HCT116 (cell line): ENCODE results near the gene KMT2E. TPM values are rescaled to one million over a fixed set of nuclear protein-coding genes. Genes with fewer than 3 reads are reported as not detected.

ENCODE experiments used
- ATAC-seq: fragments of 200-7000 bp; cut with Tn5 transposase; 2 replicates; pipeline ENCODE4 v1.9.1; 2020; ENCODE audit warnings: mild to moderate bottlenecking, moderate library complexity
- BruUV-seq: library from RNA; stranded (reverse); fragments of 400-500 nt; replicated peaks from 2 replicates; lab custom pipeline; 2021; lab: Mats Ljungman, UMichigan
- CTCF ChIA-PET: fragments of 300-600 bp; sonication (Branson Sonifier 250); formaldehyde crosslinking; loops from one replicate; lab custom pipeline; 2021; ENCODE audit warnings: antibody characterized with exemption; lab: Charles Lee
- POLR2A ChIA-PET: fragments of 300-600, 350-600 bp; sonication (Branson Sonifier 250); formaldehyde crosslinking; loops from one replicate; lab custom pipeline; 2021; ENCODE audit warnings: antibody characterized with exemption; lab: Charles Lee
- RAD21 ChIA-PET, 2 experiments: fragments of 300-600 bp; sonication (Branson Sonifier 250); formaldehyde crosslinking; loops; one replicate each; lab custom pipeline; 2023; ENCODE audit warnings: low total read pairs in 2 of 2; ENCODE audit not compliant: uncharacterized antibody in 2 of 2, unreplicated experiment in 2 of 2, low non-redundant PET in 1 of 2; lab: Charles Lee
- DNase-seq: peaks from one replicate; pipeline ENCODE4 v3.0.0-alpha.2; 2010; ENCODE audit warnings: low read depth, low spot score
- H2AFZ ChIP-seq: fragments of 200-600 bp; shearing (Covaris generic), sonication (generic); 2 replicates; pipeline ENCODE4 v1.6.1; 2017; ENCODE audit warnings: low read depth, mixed run types, mixed read lengths, antibody characterized with exemption, low read length; ENCODE audit not compliant: poor library complexity, severe bottlenecking
- H3K27ac ChIP-seq: 2 replicates; pipeline ENCODE4 v1.5.1; 2012; ENCODE audit warnings: low read depth, low read length
- H3K27me3 ChIP-seq: fragments of 200-600 bp; sonication (generic); 2 replicates; pipeline ENCODE4 v1.6.1; 2016; ENCODE audit warnings: mixed run types, low read length, mixed read lengths; ENCODE audit not compliant: insufficient read depth
- H3K36me3 ChIP-seq, 2 experiments: fragments of 200-500 bp in 1 of 2; fragments of 200-600 bp in 1 of 2; sonication (Bioruptor generic) in 1 of 2; sonication (generic) in 1 of 2; 2 replicates each; pipeline versions ENCODE4 v1.5.1 to v1.6.1; 2014 to 2016; ENCODE audit warnings: low read length in 2 of 2, inconsistent platforms in 1 of 2, mixed read lengths in 1 of 2, mixed run types in 1 of 2; ENCODE audit not compliant: insufficient read depth in 2 of 2, control insufficient read depth in 1 of 2
- H3K4me1 ChIP-seq, 2 experiments: fragments of 200-600 bp in 1 of 2; sonication (generic) in 1 of 2; 2 replicates each; pipeline versions ENCODE4 v1.5.1 to v1.6.1; 2012 to 2017; ENCODE audit warnings: low read length in 2 of 2, inconsistent platforms in 1 of 2, mild to moderate bottlenecking in 1 of 2, mixed read lengths in 1 of 2, mixed run types in 1 of 2, moderate library complexity in 1 of 2; ENCODE audit not compliant: insufficient read depth in 2 of 2, control insufficient read depth in 1 of 2
- H3K4me2 ChIP-seq: fragments of 200-600 bp; sonication (generic); 2 replicates; pipeline ENCODE4 v1.6.1; 2017; ENCODE audit warnings: mixed run types, low read length, mixed read lengths
- H3K4me3 ChIP-seq, 2 experiments: fragments of 200-600 bp in 1 of 2; sonication (generic) in 1 of 2; replicated peaks in 1 of 2; 2 replicates each; pipeline ENCODE4 v1.5.1; 2011 to 2016; ENCODE audit warnings: low read length in 2 of 2, control low read depth in 1 of 2, low read depth in 1 of 2, mild to moderate bottlenecking in 1 of 2, mixed read lengths in 1 of 2, mixed run types in 1 of 2
- H3K79me2 ChIP-seq: fragments of 200-600 bp; sonication (generic); 2 replicates; pipeline ENCODE4 v1.6.1; 2017; ENCODE audit warnings: mild to moderate bottlenecking, mixed run types, low read length, moderate library complexity, mixed read lengths; ENCODE audit not compliant: insufficient read depth
- H3K9ac ChIP-seq: fragments of 200-600 bp; sonication (generic); 2 replicates; pipeline ENCODE4 v1.6.1; 2016; ENCODE audit warnings: low read length, mixed read lengths
- H3K9me2 ChIP-seq: fragments of 200-600 bp; sonication (generic), shearing (Covaris generic); 2 replicates; pipeline ENCODE4 v1.6.1; 2017; ENCODE audit warnings: mixed run types, mild to moderate bottlenecking, moderate library complexity; ENCODE audit not compliant: insufficient read depth
- H3K9me3 ChIP-seq, 2 experiments: fragments of 200-500 bp in 1 of 2; fragments of 200-600 bp in 1 of 2; sonication (Bioruptor generic) in 1 of 2; sonication (generic) in 1 of 2; 2 replicates each; pipeline ENCODE4 v1.6.1; 2014 to 2017; ENCODE audit warnings: low read length in 2 of 2, mixed read lengths in 2 of 2, inconsistent platforms in 1 of 2, low read depth in 1 of 2, mild to moderate bottlenecking in 1 of 2, mixed run types in 1 of 2, moderate library complexity in 1 of 2; ENCODE audit not compliant: control insufficient read depth in 1 of 2, insufficient read depth in 1 of 2
- H4K20me1 ChIP-seq: fragments of 200-600 bp; sonication (generic), shearing (Covaris generic); 2 replicates; pipeline ENCODE4 v1.6.1; 2017; ENCODE audit warnings: mixed run types, mild to moderate bottlenecking, moderate library complexity; ENCODE audit not compliant: insufficient read depth
- CEBPB ChIP-seq: IDR thresholded peaks from 2 replicates; pipeline ENCODE4 v1.6.1; 2012; ENCODE audit warnings: low read depth
- EGR1 ChIP-seq: IDR thresholded peaks from 2 replicates; pipeline ENCODE4 v1.6.1; 2012; ENCODE audit warnings: low read depth
- EZH2 ChIP-seq: fragments of 200-600 bp; sonication (generic); IDR thresholded peaks from 2 replicates; pipeline ENCODE4 v1.6.1; 2017; ENCODE audit warnings: antibody characterized with exemption, mixed run types
- FOSL1 ChIP-seq: IDR thresholded peaks from 2 replicates; pipeline ENCODE4 v1.6.1; 2012; ENCODE audit warnings: low read depth
- MAX ChIP-seq: IDR thresholded peaks from 2 replicates; pipeline ENCODE4 v1.6.1; 2012
- RAD21 ChIP-seq: IDR thresholded peaks from 2 replicates; pipeline ENCODE4 v1.6.1; 2012; ENCODE audit warnings: low read depth, mild to moderate bottlenecking
- SP1 ChIP-seq: IDR thresholded peaks from 2 replicates; pipeline ENCODE4 v1.6.1; 2012; ENCODE audit warnings: low read depth
- YY1 ChIP-seq: IDR thresholded peaks from 2 replicates; pipeline ENCODE4 v1.6.1; 2011; ENCODE audit warnings: low read length, low read depth, moderate library complexity, mild to moderate bottlenecking; ENCODE audit not compliant: insufficient replicate concordance; ENCODE audit errors: extremely low read depth
- ZBTB33 ChIP-seq: IDR thresholded peaks from 2 replicates; pipeline ENCODE4 v1.6.1; 2011; ENCODE audit warnings: mild to moderate bottlenecking, low read length, moderate library complexity; ENCODE audit not compliant: insufficient replicate concordance; ENCODE audit errors: extremely low read depth
- ZFX ChIP-seq: fragments of 450-650 bp; IDR thresholded peaks from 2 replicates; pipeline ENCODE4 v1.6.1; 2017
- intact Hi-C: fragments of 100-400 bp; cut with micrococcal nuclease; formaldehyde crosslinking; loops from 2 replicates; pipeline ENCODE4 v1.10.0; 2022
- total RNA-seq: library from RNA; stranded (reverse); gene quantifications from one replicate; pipeline ENCODE4 v1.2.1, GENCODE V29; 2021; ENCODE audit not compliant: unreplicated experiment

KMT2E gene
- total RNA-seq, 1 experiment from 2014 or later, result 39.8 TPM

- no peaks in the 10 kb centered on the region for H3K9me3 ChIP-seq
- H3K9me2 ChIP-seq, result no peaks in the 10 kb centered on the region
- H3K4me2 ChIP-seq, result no peak overlapping the region
- H2AFZ ChIP-seq, result no peak overlapping the region
- intact Hi-C loops, result no loop called here
- no TSS peak for BruUV-seq
- no peak overlapping the region for H3K27ac ChIP-seq
- no peaks in the 10 kb centered on the region for H3K4me1 ChIP-seq
- ChIA-PET RAD21 (no interaction called here), POLR2A (no interaction called here), CTCF (no interaction called here)
- no peaks in the 10 kb centered on the region for H3K27me3 ChIP-seq
- peaks cover 21 to 37% of the 10 kb centered on the region in 2 experiments for H3K36me3 ChIP-seq
- H3K9ac ChIP-seq, result no peak overlapping the region
- ATAC-seq (no peak), DNase-seq (no peak)
- H3K79me2 ChIP-seq, result no peaks in the 10 kb centered on the region
- TF ChIP-seq ZBTB33, result no peak
- no peak for TF ChIP-seq EGR1
- TF ChIP-seq SP1, result no peak
- no peak for TF ChIP-seq CEBPB
- TF ChIP-seq FOSL1, result no peak
- TF ChIP-seq MAX, result no peak
- TF ChIP-seq RAD21, result no peak
- TF ChIP-seq YY1, result no peak
- TF ChIP-seq EZH2, result no peak
- no peak for TF ChIP-seq ZFX
- peaks cover 4% of the 10 kb centered on the region; the same call in 1 of the 2 replicates for H4K20me1 ChIP-seq
- H3K4me3 ChIP-seq, result no peak overlapping the region
Measured at GRCh38 chr7:105102557-105103352, 88.8 kb downstream of the KMT2E start.
